GM04504 (cell line): ENCODE measurements around the gene IL3.
"Not testable (repeated sequence)": the region's sequence is repeated elsewhere in the genome, so short reads cannot be mapped to it uniquely, and the experiment has no call there.

ENCODE experiments used
- DNase-seq: peaks from one replicate; pipeline ENCODE4 v3.0.0-alpha.2; 2012; ENCODE audit warnings: low read depth

IL3 gene

GRCh38 chr5:132095077-132095410 is 34.6 kb downstream of the IL3 start:
- DNase-seq = no peak

- DNase-seq = no peak
Measured at GRCh38 chr5:132095424-132095972, 35.0 kb downstream of the IL3 start.

GRCh38 chr5:132096904-132097303 is 36.4 kb downstream of the IL3 start:
- no peak for DNase-seq

GRCh38 chr5:132098151-132098594 is 37.7 kb downstream of the IL3 start:
- no peak for DNase-seq

- DNase-seq = no peak
Measured at GRCh38 chr5:132098621-132099020, 38.2 kb downstream of the IL3 start.

GRCh38 chr5:132099076-132099748 is 38.8 kb downstream of the IL3 start:
- no peak for DNase-seq

- DNase-seq = no peak
Measured at GRCh38 chr5:132099905-132100304, 39.5 kb downstream of the IL3 start.

GRCh38 chr5:132100672-132101261 is 40.3 kb downstream of the IL3 start:
- DNase-seq = no peak

- DNase-seq = no peak
Measured at GRCh38 chr5:132101385-132101880, 41.0 kb downstream of the IL3 start.

- no peak for DNase-seq
Measured at GRCh38 chr5:132102101-132102701, 41.7 kb downstream of the IL3 start.

- no peak for DNase-seq
Measured at GRCh38 chr5:132102944-132103331, 42.5 kb downstream of the IL3 start.

GRCh38 chr5:132103332-132103951 is 43.0 kb downstream of the IL3 start:
- DNase-seq = peak; percentile 88

- no peak for DNase-seq
Measured at GRCh38 chr5:132103969-132104391, 43.5 kb downstream of the IL3 start.

GRCh38 chr5:132104556-132104955 is 44.1 kb downstream of the IL3 start:
- DNase-seq = peak; percentile 62

- DNase-seq = no peak
Measured at GRCh38 chr5:132105688-132106087, 45.2 kb downstream of the IL3 start.

- DNase-seq = not testable (repeated sequence)
Measured at GRCh38 chr5:132108495-132108894, 48.0 kb downstream of the IL3 start.

- DNase-seq = not testable (repeated sequence)
Measured at GRCh38 chr5:132108957-132109356, 48.5 kb downstream of the IL3 start.

GRCh38 chr5:132109494-132110053 is 49.1 kb downstream of the IL3 start:
- DNase-seq = no peak

- DNase-seq = no peak
Measured at GRCh38 chr5:132110195-132110594, 49.7 kb downstream of the IL3 start.

GRCh38 chr5:132110930-132111329 is 50.5 kb downstream of the IL3 start:
- no peak for DNase-seq

GRCh38 chr5:132112111-132112510 is 51.7 kb downstream of the IL3 start:
- no peak for DNase-seq
